ENCODE measurements around the gene CASS4.
A peak's percentile ranks its signal among the peaks of the same experiment; 100 is the strongest.

CASS4 gene

DNA sequence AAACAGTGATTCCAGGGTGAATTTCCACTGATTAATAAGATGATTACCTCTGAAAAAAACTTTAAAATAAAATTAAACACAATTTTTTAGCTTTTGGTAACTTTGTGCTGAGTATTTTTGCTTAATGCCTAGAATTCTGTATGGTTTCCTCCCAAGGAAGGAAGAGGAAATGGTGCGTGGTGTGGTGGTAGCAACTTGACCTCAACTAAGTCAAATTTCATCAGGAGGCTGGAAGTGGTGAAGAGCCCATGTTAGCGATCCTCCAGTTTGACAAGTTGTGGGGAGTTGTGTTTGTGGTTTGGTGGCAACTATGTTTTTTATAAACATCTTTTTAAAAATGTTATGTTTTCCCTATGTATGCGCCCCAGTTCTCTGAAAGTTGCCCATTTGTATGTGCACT, 51.4 kb downstream of the CASS4 start:
- H3K4me3 ChIP-seq (ENCODE audit: low read depth, low read length) = no peak overlapping the region
- TF ChIP-seq, protein P1, sequence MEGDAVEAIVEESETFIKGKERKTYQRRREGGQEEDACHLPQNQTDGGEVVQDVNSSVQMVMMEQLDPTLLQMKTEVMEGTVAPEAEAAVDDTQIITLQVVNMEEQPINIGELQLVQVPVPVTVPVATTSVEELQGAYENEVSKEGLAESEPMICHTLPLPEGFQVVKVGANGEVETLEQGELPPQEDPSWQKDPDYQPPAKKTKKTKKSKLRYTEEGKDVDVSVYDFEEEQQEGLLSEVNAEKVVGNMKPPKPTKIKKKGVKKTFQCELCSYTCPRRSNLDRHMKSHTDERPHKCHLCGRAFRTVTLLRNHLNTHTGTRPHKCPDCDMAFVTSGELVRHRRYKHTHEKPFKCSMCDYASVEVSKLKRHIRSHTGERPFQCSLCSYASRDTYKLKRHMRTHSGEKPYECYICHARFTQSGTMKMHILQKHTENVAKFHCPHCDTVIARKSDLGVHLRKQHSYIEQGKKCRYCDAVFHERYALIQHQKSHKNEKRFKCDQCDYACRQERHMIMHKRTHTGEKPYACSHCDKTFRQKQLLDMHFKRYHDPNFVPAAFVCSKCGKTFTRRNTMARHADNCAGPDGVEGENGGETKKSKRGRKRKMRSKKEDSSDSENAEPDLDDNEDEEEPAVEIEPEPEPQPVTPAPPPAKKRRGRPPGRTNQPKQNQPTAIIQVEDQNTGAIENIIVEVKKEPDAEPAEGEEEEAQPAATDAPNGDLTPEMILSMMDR (conservative IDR thresholded peaks at IDR 0.05; ENCODE audit: low read depth, low read length) = no peak
- no peak for DNase-seq (ENCODE audit: low read depth)

DNA sequence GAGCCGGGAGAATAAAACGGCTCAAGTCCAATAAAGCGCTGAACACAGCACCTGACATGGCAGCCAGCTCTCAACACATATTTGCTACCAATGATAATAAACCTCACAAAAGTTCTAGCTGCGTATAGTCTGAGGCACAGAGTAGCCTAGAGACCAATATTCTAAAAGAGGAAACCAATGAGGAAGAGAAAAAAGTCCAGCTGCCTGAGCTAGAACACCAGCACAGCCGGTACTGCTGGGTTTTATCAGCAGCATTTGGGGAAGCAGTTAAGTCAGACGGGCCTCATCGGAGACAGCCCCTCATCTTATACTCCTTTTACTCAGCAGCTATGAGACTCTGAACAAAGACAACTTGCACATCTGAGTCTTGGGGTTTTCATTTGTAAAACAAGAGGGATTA, 53.9 kb downstream of the CASS4 start:
- TF ChIP-seq, protein P1 (conservative IDR thresholded peaks at IDR 0.05; ENCODE audit: low read depth, low read length) = no peak
- no peak overlapping the region for H3K4me3 ChIP-seq (ENCODE audit: low read depth, low read length)
- DNase-seq (ENCODE audit: low read depth) = no peak

DNA sequence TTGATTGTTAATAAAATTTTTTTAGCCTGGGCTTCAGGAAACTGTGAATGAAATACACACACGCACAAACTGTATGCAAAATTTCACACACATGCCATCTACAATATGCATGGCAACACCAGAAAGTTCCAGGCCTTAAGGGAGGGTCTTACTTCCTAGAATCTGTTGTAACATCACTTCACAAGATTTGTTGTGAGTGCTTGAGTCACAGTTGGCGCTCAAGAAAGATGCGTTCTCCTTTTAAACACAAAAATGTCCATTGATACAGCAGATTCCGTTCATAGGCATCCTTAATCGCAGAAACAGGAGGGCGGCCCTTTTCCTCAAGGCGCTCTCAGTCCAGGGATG, 55.9 kb downstream of the CASS4 start:
- H3K4me3 ChIP-seq (ENCODE audit: low read depth, low read length) = peak overlapping the region; percentile 98
- no peak for DNase-seq (ENCODE audit: low read depth)
- TF ChIP-seq, protein P1 (conservative IDR thresholded peaks at IDR 0.05; ENCODE audit: low read depth, low read length) = no peak

DNA sequence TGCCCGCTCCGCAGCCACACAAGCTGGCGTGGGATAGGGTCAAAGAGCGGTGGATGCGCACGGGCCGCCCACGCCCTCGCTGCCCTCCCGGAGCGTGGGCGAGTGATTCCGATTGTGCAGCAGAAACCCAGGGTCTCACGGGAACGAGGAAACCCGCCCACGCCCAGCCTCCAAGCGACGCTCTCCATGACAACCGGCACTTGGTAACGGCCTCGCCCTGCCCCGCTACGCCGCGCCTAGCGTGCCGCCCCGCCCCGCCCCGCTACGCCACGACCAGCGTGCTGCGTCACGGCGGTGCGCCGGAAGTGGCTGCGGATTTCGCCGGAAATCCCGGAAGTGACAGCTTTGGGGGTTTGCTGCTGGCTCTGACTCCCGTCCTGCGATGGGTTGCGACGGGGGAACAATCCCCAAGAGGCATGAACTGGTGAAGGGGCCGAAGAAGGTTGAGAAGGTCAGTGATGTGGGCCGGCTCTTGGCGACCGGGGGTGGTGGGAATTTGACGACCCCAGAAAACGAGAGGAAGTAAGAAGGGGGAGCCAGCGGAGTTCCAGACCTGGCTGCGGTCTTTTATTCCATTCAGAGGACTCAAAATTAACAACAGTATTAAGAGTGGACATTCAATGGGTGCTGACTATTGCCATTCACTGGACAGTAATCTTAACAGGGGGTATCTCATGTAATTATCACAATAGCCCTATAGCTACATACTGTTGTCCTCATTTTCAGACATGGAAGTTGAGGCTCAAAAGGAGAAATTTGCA, 56.4 kb downstream of the CASS4 start, which contains the start of gene RTF2:
TSS of gene RTF2 (plus strand) at position 312 of the 761 bp plus-strand sequence. CDS start at position 383, 71 bp downstream.
- TF ChIP-seq, protein P1 (conservative IDR thresholded peaks at IDR 0.05; ENCODE audit: low read depth, low read length) = no peak
- peak; percentile 95 for DNase-seq (ENCODE audit: low read depth)
- H3K4me3 ChIP-seq (ENCODE audit: low read depth, low read length) = peak within 1 kb of the TSS; percentile 98

DNA sequence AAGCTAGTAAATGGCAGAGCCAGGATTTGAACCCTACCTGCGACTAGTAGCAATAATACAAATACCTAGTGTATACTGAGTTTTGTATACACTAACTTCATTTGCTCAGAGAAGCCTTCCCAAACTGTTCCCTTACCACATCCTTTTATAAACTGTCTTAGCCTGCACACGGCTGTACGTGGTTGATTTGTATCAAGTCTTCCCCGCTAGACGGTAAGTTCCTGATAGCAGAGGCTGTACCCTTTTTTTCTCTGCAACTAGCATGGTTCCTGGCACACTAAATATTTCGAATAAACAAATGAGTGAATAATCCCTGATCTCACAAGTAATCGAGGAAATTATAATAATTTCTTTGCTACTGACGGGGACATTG, 57.0 kb downstream of the CASS4 start:
- DNase-seq (ENCODE audit: low read depth) = no peak
- TF ChIP-seq, protein P1 (conservative IDR thresholded peaks at IDR 0.05; ENCODE audit: low read depth, low read length) = no peak
- peak overlapping the region; percentile 98 for H3K4me3 ChIP-seq (ENCODE audit: low read depth, low read length)

DNA sequence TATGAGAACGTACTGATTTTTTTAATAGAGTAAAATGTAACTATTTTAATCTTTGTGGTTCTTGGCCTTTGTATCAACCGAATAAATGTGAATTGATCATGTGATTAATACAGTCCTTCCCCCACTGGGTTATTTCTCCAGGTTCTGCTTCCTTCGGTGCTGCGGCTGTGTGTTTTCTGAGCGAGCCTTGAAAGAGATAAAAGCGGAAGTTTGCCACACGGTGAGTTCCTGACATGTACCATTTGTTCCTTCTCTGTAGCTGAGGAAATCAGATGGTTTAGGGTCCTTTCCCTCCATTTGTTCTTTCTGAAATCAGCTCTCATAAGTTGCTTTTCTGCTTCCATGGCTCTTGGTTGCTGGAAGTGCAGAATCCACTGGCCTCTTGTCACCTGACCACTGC, 71.9 kb downstream of the CASS4 start:
- H3K4me3 ChIP-seq (ENCODE audit: low read depth, low read length) = no peak overlapping the region
- TF ChIP-seq, protein P1 (conservative IDR thresholded peaks at IDR 0.05; ENCODE audit: low read depth, low read length) = no peak
- no peak for DNase-seq (ENCODE audit: low read depth)

DNA sequence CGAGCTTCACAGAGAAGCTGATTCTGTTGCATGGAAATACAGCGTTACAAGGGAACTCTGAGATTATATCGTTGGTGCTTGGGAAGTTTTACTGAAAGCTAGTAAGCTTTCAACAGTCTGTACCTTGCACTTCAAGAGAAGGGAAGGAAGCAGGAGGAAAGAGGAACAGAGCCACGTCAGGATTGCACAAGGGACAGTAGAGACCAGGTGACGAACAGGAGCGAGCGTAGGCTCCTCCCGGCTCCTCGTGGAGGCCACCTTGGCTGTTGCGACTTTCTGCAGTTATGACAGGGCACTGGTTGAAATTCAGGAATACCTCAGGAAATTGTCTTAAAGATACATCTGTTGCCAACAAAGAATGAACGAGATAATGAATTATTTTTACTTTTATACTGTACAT, 75.2 kb downstream of the CASS4 start:
- no peak for DNase-seq (ENCODE audit: low read depth)
- H3K4me3 ChIP-seq (ENCODE audit: low read depth, low read length) = no peak overlapping the region
- TF ChIP-seq, protein P1 (conservative IDR thresholded peaks at IDR 0.05; ENCODE audit: low read depth, low read length) = no peak

Measured in choroid plexus epithelial cell (primary cell).